Mesendoderm (in vitro differentiated cells): ENCODE data around the gene SCYGR5.
A peak's percentile ranks its signal among the peaks of the same experiment; 100 is the strongest.
"Not testable (repeated sequence)": the region's sequence is repeated elsewhere in the genome, so short reads cannot be mapped to it uniquely, and the experiment has no call there.

Experiments
- DNase-seq: peaks from one replicate; pipeline ENCODE4 v3.0.0; 2013
- H2AK5ac ChIP-seq: 2 replicates; pipeline ENCODE4 v1.6.1; 2013; ENCODE audit warnings: low read length, inconsistent platforms
- H2BK120ac ChIP-seq: 2 replicates; pipeline ENCODE4 v1.6.1; 2013; ENCODE audit warnings: low read depth, mild to moderate bottlenecking, low read length, moderate library complexity, mixed read lengths
- H2BK15ac ChIP-seq: replicated peaks from 2 replicates; pipeline ENCODE4 v1.6.1; 2013; ENCODE audit warnings: low read depth, mild to moderate bottlenecking, moderate library complexity
- H2BK5ac ChIP-seq: 2 replicates; pipeline ENCODE4 v1.6.1; 2013; ENCODE audit warnings: low read length, inconsistent platforms
- H3K18ac ChIP-seq: 2 replicates; pipeline ENCODE4 v1.6.1; 2013; ENCODE audit warnings: mild to moderate bottlenecking, low read length, mixed read lengths
- H3K23ac ChIP-seq: one replicate; pipeline ENCODE4 v1.6.1; 2013; ENCODE audit warnings: low read length
- H3K27ac ChIP-seq: 2 replicates; pipeline ENCODE4 v1.5.1; 2013; ENCODE audit warnings: low read depth, mild to moderate bottlenecking, inconsistent platforms, low read length, moderate library complexity
- H3K27me3 ChIP-seq: 2 replicates; pipeline ENCODE4 v1.6.1; 2013; ENCODE audit warnings: low read length, control low read depth, mild to moderate bottlenecking, inconsistent platforms; ENCODE audit not compliant: insufficient read depth, poor library complexity
- H3K36me3 ChIP-seq: 2 replicates; pipeline ENCODE4 v1.6.1; 2013; ENCODE audit warnings: low read length, inconsistent platforms; ENCODE audit not compliant: control insufficient read depth, insufficient read depth
- H3K4ac ChIP-seq: one replicate; pipeline ENCODE4 v1.6.1; 2013; ENCODE audit warnings: low read depth, mild to moderate bottlenecking, low read length, moderate library complexity
- H3K4me1 ChIP-seq: 2 replicates; pipeline ENCODE4 v1.6.1; 2013; ENCODE audit warnings: low read depth, low read length, inconsistent platforms; ENCODE audit not compliant: control insufficient read depth
- H3K4me2 ChIP-seq: 2 replicates; pipeline ENCODE4 v1.6.1; 2013; ENCODE audit warnings: low read length
- H3K4me3 ChIP-seq: 2 replicates; pipeline ENCODE4 v1.5.1; 2013; ENCODE audit warnings: mild to moderate bottlenecking, low read length
- H3K56ac ChIP-seq: one replicate; pipeline ENCODE4 v1.6.1; 2013; ENCODE audit warnings: low read length
- H3K79me1 ChIP-seq: 2 replicates; pipeline ENCODE4 v1.6.1; 2013; ENCODE audit warnings: low read length, inconsistent platforms
- H3K79me2 ChIP-seq: 2 replicates; pipeline ENCODE4 v1.6.1; 2013; ENCODE audit warnings: mild to moderate bottlenecking, low read length; ENCODE audit not compliant: control insufficient read depth, insufficient read depth
- H3K9ac ChIP-seq: 2 replicates; pipeline ENCODE4 v1.6.1; 2013; ENCODE audit warnings: low read length, inconsistent platforms
- H4K5ac ChIP-seq: one replicate; pipeline ENCODE4 v1.6.1; 2013; ENCODE audit warnings: low read length
- H4K8ac ChIP-seq: one replicate; pipeline ENCODE4 v1.6.1; 2013; ENCODE audit warnings: low read depth, mild to moderate bottlenecking, control low read depth, low read length, moderate library complexity
- WGBS: extraction: QIAGEN DNeasy Blood & Tissue Kit; methylation state at CpG from one replicate; pipeline ENCODE4 v1.1.7; 2013; ENCODE audit warnings: low lambda C conversion rate, missing lambda C conversion rate; ENCODE audit not compliant: insufficient coverage; ENCODE audit errors: extremely low coverage; 5-methylcytosine and 5-hydroxymethylcytosine counted together

The SCYGR5 gene

GRCh38 chr2:227661025-227661649 lies 5.5 kb upstream of the SCYGR5 start:
- WGBS, result no CpG with 5 or more reads among the region's 7 CpGs

GRCh38 chr2:227661827-227662226 lies 4.8 kb upstream of the SCYGR5 start:
- Histone ChIP-seq H2BK5ac (no peak overlapping the region), H3K4me1 (peaks cover 9% of the 10 kb centered on the region), H3K4me3 (no peak overlapping the region), H3K36me3 (no peaks in the 10 kb centered on the region), H3K27me3 (no peaks in the 10 kb centered on the region), H3K4me2 (no peak overlapping the region), H3K27ac (no peak overlapping the region), H2BK120ac (no peak overlapping the region), H4K8ac (no peak overlapping the region), H3K18ac (no peak overlapping the region), H3K4ac (no peak overlapping the region), H3K9ac (no peak overlapping the region), H3K23ac (no peak overlapping the region), H3K79me2 (no peaks in the 10 kb centered on the region), H4K5ac (no peak overlapping the region), H2AK5ac (no peak overlapping the region), H3K79me1 (no peaks in the 10 kb centered on the region), H3K56ac (no peak overlapping the region), H2BK15ac (no peak overlapping the region)
- no peak for DNase-seq
- WGBS, result no CpG with 5 or more reads among the region's 3 CpGs

More at GRCh38 chr2:227661025-227661649, 5.5 kb upstream of the SCYGR5 start:
- Histone ChIP-seq H3K4me3 (no peak overlapping the region), H3K27ac (no peak overlapping the region), H3K4me2 (no peak overlapping the region), H3K9ac (no peak overlapping the region), H4K8ac (no peak overlapping the region), H3K23ac (no peak overlapping the region), H2BK15ac (no peak overlapping the region), H3K4me1 (peaks cover 9% of the 10 kb centered on the region), H2BK5ac (no peak overlapping the region), H3K56ac (peak overlapping the region; percentile 60), H3K27me3 (no peaks in the 10 kb centered on the region), H3K4ac (no peak overlapping the region), H3K36me3 (no peaks in the 10 kb centered on the region), H3K79me2 (no peaks in the 10 kb centered on the region), H2AK5ac (no peak overlapping the region), H3K18ac (no peak overlapping the region), H3K79me1 (no peaks in the 10 kb centered on the region), H2BK120ac (no peak overlapping the region), H4K5ac (no peak overlapping the region)
- peak; percentile 64 for DNase-seq

GRCh38 chr2:227665189-227665940 lies 1.2 kb upstream of the SCYGR5 start:
- H2BK15ac ChIP-seq, result no peak overlapping the region
- H3K4ac ChIP-seq, result no peak overlapping the region
- H3K18ac ChIP-seq, result no peak overlapping the region
- no peaks in the 10 kb centered on the region for H3K79me1 ChIP-seq
- no peak overlapping the region for H2BK5ac ChIP-seq
- H3K9ac ChIP-seq, result no peak overlapping the region
- no peak overlapping the region for H2BK120ac ChIP-seq
- no peak overlapping the region for H2AK5ac ChIP-seq
- H4K8ac ChIP-seq, result no peak overlapping the region
- DNase-seq, result no peak
- H3K27ac ChIP-seq, result no peak overlapping the region
- H3K79me2 ChIP-seq, result no peaks in the 10 kb centered on the region
- no peaks in the 10 kb centered on the region for H3K36me3 ChIP-seq
- H3K27me3 ChIP-seq, result no peaks in the 10 kb centered on the region
- H4K5ac ChIP-seq, result no peak overlapping the region
- H3K4me1 ChIP-seq, result peaks cover 9% of the 10 kb centered on the region
- no peak overlapping the region for H3K4me3 ChIP-seq
- WGBS, result no CpG with 5 or more reads among the region's 6 CpGs
- no peak overlapping the region for H3K23ac ChIP-seq
- no peak overlapping the region for H3K4me2 ChIP-seq
- no peak overlapping the region for H3K56ac ChIP-seq

- H3K79me1 ChIP-seq, result no peaks in the 10 kb centered on the region
- H2BK120ac ChIP-seq, result no peak overlapping the region
- H3K56ac ChIP-seq, result no peak overlapping the region
- H3K27ac ChIP-seq, result no peak overlapping the region
- no peaks in the 10 kb centered on the region for H3K4me1 ChIP-seq
- no peak overlapping the region for H3K23ac ChIP-seq
- no peak overlapping the region for H2AK5ac ChIP-seq
- DNase-seq, result no peak
- H2BK15ac ChIP-seq, result no peak overlapping the region
- WGBS, result no CpG with 5 or more reads among the region's 3 CpGs
- H4K8ac ChIP-seq, result no peak overlapping the region
- no peak overlapping the region for H3K4me3 ChIP-seq
- H3K79me2 ChIP-seq, result no peaks in the 10 kb centered on the region
- no peak overlapping the region for H2BK5ac ChIP-seq
- H3K9ac ChIP-seq, result no peak overlapping the region
- H3K4me2 ChIP-seq, result no peak overlapping the region
- no peak overlapping the region for H4K5ac ChIP-seq
- H3K4ac ChIP-seq, result no peak overlapping the region
- no peaks in the 10 kb centered on the region for H3K36me3 ChIP-seq
- no peaks in the 10 kb centered on the region for H3K27me3 ChIP-seq
- H3K18ac ChIP-seq, result no peak overlapping the region
These were observed 4.7 kb downstream of the SCYGR5 start for GRCh38 chr2:227671170-227671905.

GRCh38 chr2:227673620-227674019 lies 7.0 kb downstream of the SCYGR5 start:
- DNase-seq, H4K8ac ChIP-seq, H3K36me3 ChIP-seq, H2BK120ac ChIP-seq, H3K4me2 ChIP-seq, H3K23ac ChIP-seq, H3K27me3 ChIP-seq, H3K4me3 ChIP-seq, H3K27ac ChIP-seq, H4K5ac ChIP-seq, H3K9ac ChIP-seq, H3K4ac ChIP-seq, H3K79me1 ChIP-seq, H2AK5ac ChIP-seq, H3K4me1 ChIP-seq, H2BK5ac ChIP-seq, H3K79me2 ChIP-seq, H2BK15ac ChIP-seq, H3K56ac ChIP-seq: not testable (repeated sequence)
- WGBS, result no CpG with 5 or more reads among the region's 5 CpGs
- peak overlapping the region; percentile 39 for H3K18ac ChIP-seq
